ENCODE measurements around the gene OTX1. TPM values are rescaled to one million over a fixed set of nuclear protein-coding genes. Genes with fewer than 3 reads are reported as not detected.

The OTX1 gene
- polyA plus RNA-seq, 1 of the 3 experiments (the other 2 are of a cell fraction), result 0.20 TPM

GRCh38 chr2:63057249-63058143, 6.9 kb downstream of the OTX1 start:
- no peak for TF ChIP-seq NFIC (IDR thresholded peaks at IDR 0.05; ENCODE audit: borderline replicate concordance)
- TF ChIP-seq NRF1 (IDR thresholded peaks at IDR 0.05; ENCODE audit: low read depth, low read length), result no peak
- TF ChIP-seq REST (IDR thresholded peaks at IDR 0.05; ENCODE audit: low read depth, low read length), result no peak
- TF ChIP-seq TCF12 (IDR thresholded peaks at IDR 0.05), result no peak
- TF ChIP-seq USF1 (IDR thresholded peaks at IDR 0.05; ENCODE audit: borderline replicate concordance, low read depth), result no peak
- TF ChIP-seq USF2 (IDR thresholded peaks at IDR 0.05; ENCODE audit: borderline replicate concordance, low read depth, low read length), result no peak
- TF ChIP-seq CTCF (IDR thresholded peaks at IDR 0.05), result no peak
- no peak for TF ChIP-seq RAD21 (IDR thresholded peaks at IDR 0.05; ENCODE audit: low read length)
- TF ChIP-seq FOXJ3 (CRISPR knock-in tag; IDR thresholded peaks at IDR 0.05), result no peak
- no peak for TF ChIP-seq YY1 (IDR thresholded peaks at IDR 0.05; ENCODE audit: low read depth)
- TF ChIP-seq MAX (IDR thresholded peaks at IDR 0.05; ENCODE audit: low read depth), result no peak
- no peak for TF ChIP-seq EP300 (IDR thresholded peaks at IDR 0.05; ENCODE audit: borderline replicate concordance in 1 of 2, low read depth in 1 of 2, low read length in 1 of 2)
- TF ChIP-seq MEF2A (IDR thresholded peaks at IDR 0.05; ENCODE audit: borderline replicate concordance, low read depth), result no peak
- TF ChIP-seq SMC3 (IDR thresholded peaks at IDR 0.05; ENCODE audit: low read depth, low read length), result no peak
- no peak overlapping the region for H2AFZ ChIP-seq (ENCODE audit: low read depth)
- POLR2A ChIA-PET, result no interaction called here
- no peaks in the 10 kb centered on the region for H3F3A ChIP-seq (replicated peaks; ENCODE audit: insufficient read depth)
- H3K9ac ChIP-seq, result no peak overlapping the region
- H3K4me2 ChIP-seq, result peak overlapping the region; percentile 45; the same call in 1 of the 2 replicates
- H3K79me2 ChIP-seq (ENCODE audit: insufficient read depth), result no peaks in the 10 kb centered on the region
- peaks cover 0 to 22% of the 10 kb centered on the region in 2 experiments; a peak in 1 of 4 replicates for H3K4me1 ChIP-seq (ENCODE audit: control insufficient read depth in 1 of 2, insufficient read depth in 2 of 2, low read depth in 1 of 2, low read length in 1 of 2)
- H3K36me3 ChIP-seq (replicated peaks in 1 of 2; ENCODE audit: control insufficient read depth in 1 of 2, insufficient read depth in 2 of 2, low read length in 1 of 2), result no peaks in the 10 kb centered on the region
- H3K9me3 ChIP-seq, result no peaks in the 10 kb centered on the region
- no peak overlapping the region for H3K4me3 ChIP-seq (ENCODE audit: low read depth in 2 of 2, low read length in 1 of 2)
- H3K27ac ChIP-seq (ENCODE audit: low read depth in 2 of 2, low read length in 1 of 2), result no peak overlapping the region
- no peaks in the 10 kb centered on the region; the same call in 1 of the 2 replicates for H4K20me1 ChIP-seq (ENCODE audit: insufficient read depth)
- CTCF ChIA-PET, result interaction anchor here (0.9 to 1.9 kb wide), 3 partner anchors 11 to 600 kb away, joined by 3 to 4 read pairs (median 4); no protein-coding TSS in a partner anchor
- peaks cover 40% of the 10 kb centered on the region for H3K27me3 ChIP-seq (ENCODE audit: insufficient read depth)
- peak; percentile 27 for DNase-seq
- H3K9me2 ChIP-seq, result no peaks in the 10 kb centered on the region
- WGBS (ENCODE audit: low lambda C conversion rate), result 60% methylated on average over 35 of the region's 35 CpGs
